GM21447 (cell line): Measurements from ENCODE around the gene SECISBP2.
"Not testable (repeated sequence)": the region's sequence is repeated elsewhere in the genome, so short reads cannot be mapped to it uniquely, and the experiment has no call there.

ENCODE experiments used
- ATAC-seq: cut with Tn5 transposase; IDR thresholded peaks from one replicate; pipeline ENCODE4 v1.9.1; 2021; ENCODE audit not compliant: unreplicated experiment

SECISBP2 gene

GRCh38 chr9:89309608-89310474 is 8.5 kb upstream of the SECISBP2 start:
- ATAC-seq: no peak

GRCh38 chr9:89310475-89311345 is 7.6 kb upstream of the SECISBP2 start, which contains the start of gene CKS2:
CKS2 (plus strand) TSS chr9:89311195; CDS start chr9:89311293, 98 bp downstream.
- peak; percentile 90 for ATAC-seq

GRCh38 chr9:89311346-89312221 is 6.7 kb upstream of the SECISBP2 start:
- peak; percentile 1 for ATAC-seq

GRCh38 chr9:89312222-89312571 is 6.1 kb upstream of the SECISBP2 start:
- no peak for ATAC-seq

- no peak for ATAC-seq
Measured at GRCh38 chr9:89313842-89314241, 4.5 kb upstream of the SECISBP2 start.

GRCh38 chr9:89314955-89315354 is 3.3 kb upstream of the SECISBP2 start:
- no peak for ATAC-seq

GRCh38 chr9:89315482-89315881 is 2.8 kb upstream of the SECISBP2 start:
- ATAC-seq: no peak

GRCh38 chr9:89317282-89317681 is 1.0 kb upstream of the SECISBP2 start:
- no peak for ATAC-seq

GRCh38 chr9:89319015-89319905 is 960 bp downstream of the SECISBP2 start:
- no peak for ATAC-seq

GRCh38 chr9:89323390-89323789 is 5.1 kb downstream of the SECISBP2 start:
- ATAC-seq: no peak

- no peak for ATAC-seq
Measured at GRCh38 chr9:89325733-89326132, 7.4 kb downstream of the SECISBP2 start.

- ATAC-seq: no peak
Measured at GRCh38 chr9:89328064-89328463, 9.8 kb downstream of the SECISBP2 start.

GRCh38 chr9:89329917-89330316 is 11.6 kb downstream of the SECISBP2 start:
- ATAC-seq: no peak

- no peak for ATAC-seq
Measured at GRCh38 chr9:89330513-89330912, 12.2 kb downstream of the SECISBP2 start.

GRCh38 chr9:89339807-89340206 is 21.5 kb downstream of the SECISBP2 start:
- ATAC-seq: no peak

GRCh38 chr9:89340332-89340731 is 22.0 kb downstream of the SECISBP2 start:
- ATAC-seq: peak; percentile 77

GRCh38 chr9:89342213-89342612 is 23.9 kb downstream of the SECISBP2 start:
- ATAC-seq: no peak

GRCh38 chr9:89342948-89343347 is 24.6 kb downstream of the SECISBP2 start:
- ATAC-seq: no peak

- ATAC-seq: not testable (repeated sequence)
Measured at GRCh38 chr9:89343812-89344211, 25.5 kb downstream of the SECISBP2 start.

GRCh38 chr9:89345476-89345875 is 27.2 kb downstream of the SECISBP2 start:
- ATAC-seq: no peak
